ENCODE measurements around the gene SYTL2.

GRCh38 chr11:85750646-85751045 lies 60.3 kb downstream of the SYTL2 start:
- TF ChIP-seq EZH2 (IDR thresholded peaks at IDR 0.05), result no peak
- no peak for TF ChIP-seq POLR2AphosphoS5 (IDR thresholded peaks at IDR 0.05; ENCODE audit: borderline replicate concordance, low read depth, low read length)
